ENCODE data around the gene SMIM28. TPM values are rescaled to one million over a fixed set of nuclear protein-coding genes. Genes with fewer than 3 reads are reported as not detected.

Gene SMIM28
- not detected for total RNA-seq
- 0 reads per million in 2 donors for total RNA-seq

- DNase-seq (no peak), ATAC-seq (no peak)
- Mint-ChIP-seq H3K27ac (no peak within 1 kb of the TSS), H3K36me3 (ENCODE audit: low read depth) (peaks cover 5% of the 10 kb centered on the region), H3K4me1 (no peaks in the 10 kb centered on the region), H3K4me3 (no peak within 1 kb of the TSS), H3K27me3 (peaks cover 5% of the 10 kb centered on the region)
- no peaks in the 10 kb centered on the region for H3K9me3 ChIP-seq (ENCODE audit: control insufficient read depth, low read length, poor library complexity, severe bottlenecking)
These were observed at the start of gene SMIM28 for GRCh38 chr6:138377844-138378243. Gene SMIM28, plus strand, starts transcription at chr6:138377905. Its CDS starts 168 bp downstream, at chr6:138378073.

- Mint-ChIP-seq H3K27me3 (peaks cover 14% of the 10 kb centered on the region), H3K4me1 (no peaks in the 10 kb centered on the region), H3K36me3 (ENCODE audit: low read depth) (no peaks in the 10 kb centered on the region), H3K27ac (no peak overlapping the region), H3K4me3 (no peak overlapping the region)
- ATAC-seq (no peak), DNase-seq (no peak)
- H3K9me3 ChIP-seq (ENCODE audit: control insufficient read depth, low read length, poor library complexity, severe bottlenecking), result no peaks in the 10 kb centered on the region
These were observed 49.5 kb upstream of the SMIM28 start for GRCh38 chr6:138328210-138328609.

GRCh38 chr6:138330763-138331162, 46.9 kb upstream of the SMIM28 start:
- no peak overlapping the region for H3K27ac Mint-ChIP-seq
- DNase-seq, result no peak
- no peaks in the 10 kb centered on the region for H3K36me3 Mint-ChIP-seq (ENCODE audit: low read depth)
- ATAC-seq, result no peak
- no peak overlapping the region for H3K4me3 Mint-ChIP-seq
- H3K27me3 Mint-ChIP-seq, result peaks cover 36% of the 10 kb centered on the region
- H3K4me1 Mint-ChIP-seq, result no peaks in the 10 kb centered on the region
- H3K9me3 ChIP-seq (ENCODE audit: control insufficient read depth, low read length, poor library complexity, severe bottlenecking), result no peaks in the 10 kb centered on the region

GRCh38 chr6:138331444-138331843, 46.3 kb upstream of the SMIM28 start:
- Mint-ChIP-seq H3K27ac (no peak overlapping the region), H3K4me1 (no peaks in the 10 kb centered on the region), H3K27me3 (peaks cover 38% of the 10 kb centered on the region)

GRCh38 chr6:138331984-138332383, 45.7 kb upstream of the SMIM28 start:
- H3K27me3 Mint-ChIP-seq, result peaks cover 39% of the 10 kb centered on the region
- no peak for ATAC-seq
- no peak for DNase-seq
- no peak overlapping the region for H3K27ac Mint-ChIP-seq
- H3K4me1 Mint-ChIP-seq, result no peaks in the 10 kb centered on the region
- H3K9me3 ChIP-seq (ENCODE audit: control insufficient read depth, low read length, poor library complexity, severe bottlenecking), result no peaks in the 10 kb centered on the region
- H3K36me3 Mint-ChIP-seq (ENCODE audit: low read depth), result no peaks in the 10 kb centered on the region
- H3K4me3 Mint-ChIP-seq, result no peak overlapping the region

More at GRCh38 chr6:138331444-138331843, 46.3 kb upstream of the SMIM28 start:
- no peak for ATAC-seq
- Mint-ChIP-seq H3K4me3 (no peak overlapping the region), H3K36me3 (ENCODE audit: low read depth) (no peaks in the 10 kb centered on the region)
- H3K9me3 ChIP-seq (ENCODE audit: control insufficient read depth, low read length, poor library complexity, severe bottlenecking), result no peaks in the 10 kb centered on the region
- DNase-seq, result no peak

GRCh38 chr6:138334000-138334399, 43.7 kb upstream of the SMIM28 start:
- no peak overlapping the region for H3K4me3 Mint-ChIP-seq

GRCh38 chr6:138334963-138335362, 42.7 kb upstream of the SMIM28 start:
- H3K4me3 Mint-ChIP-seq, result no peak overlapping the region
- no peak for DNase-seq

More at GRCh38 chr6:138334000-138334399, 43.7 kb upstream of the SMIM28 start:
- ATAC-seq, result no peak
- Mint-ChIP-seq H3K36me3 (ENCODE audit: low read depth) (no peaks in the 10 kb centered on the region), H3K27ac (no peak overlapping the region), H3K27me3 (peaks cover 35% of the 10 kb centered on the region), H3K4me1 (no peaks in the 10 kb centered on the region)
- no peaks in the 10 kb centered on the region for H3K9me3 ChIP-seq (ENCODE audit: control insufficient read depth, low read length, poor library complexity, severe bottlenecking)
- no peak for DNase-seq

GRCh38 chr6:138336221-138336620, 41.5 kb upstream of the SMIM28 start:
- ATAC-seq (no peak), DNase-seq (no peak)
- no peaks in the 10 kb centered on the region for H3K9me3 ChIP-seq (ENCODE audit: control insufficient read depth, low read length, poor library complexity, severe bottlenecking)
- Mint-ChIP-seq H3K4me3 (no peak overlapping the region), H3K27ac (no peak overlapping the region), H3K27me3 (peaks cover 46% of the 10 kb centered on the region), H3K36me3 (ENCODE audit: low read depth) (no peaks in the 10 kb centered on the region), H3K4me1 (peaks cover 2% of the 10 kb centered on the region)

More at GRCh38 chr6:138334963-138335362, 42.7 kb upstream of the SMIM28 start:
- ATAC-seq, result no peak
- Mint-ChIP-seq H3K36me3 (ENCODE audit: low read depth) (no peaks in the 10 kb centered on the region), H3K27ac (no peak overlapping the region), H3K4me1 (peaks cover 2% of the 10 kb centered on the region), H3K27me3 (peaks cover 41% of the 10 kb centered on the region)
- H3K9me3 ChIP-seq (ENCODE audit: control insufficient read depth, low read length, poor library complexity, severe bottlenecking), result no peaks in the 10 kb centered on the region

- Mint-ChIP-seq H3K27ac (no peak overlapping the region), H3K4me3 (no peak overlapping the region), H3K27me3 (peaks cover 46% of the 10 kb centered on the region), H3K4me1 (peaks cover 2% of the 10 kb centered on the region), H3K36me3 (ENCODE audit: low read depth) (no peaks in the 10 kb centered on the region)
- no peaks in the 10 kb centered on the region for H3K9me3 ChIP-seq (ENCODE audit: control insufficient read depth, low read length, poor library complexity, severe bottlenecking)
- no peak for ATAC-seq
- DNase-seq, result no peak
These were observed 40.6 kb upstream of the SMIM28 start for GRCh38 chr6:138337076-138337475.

GRCh38 chr6:138339024-138339423, 38.7 kb upstream of the SMIM28 start:
- ATAC-seq (no peak), DNase-seq (no peak)
- peaks cover 2% of the 10 kb centered on the region for H3K36me3 Mint-ChIP-seq (ENCODE audit: low read depth)
- no peak overlapping the region for H3K27ac Mint-ChIP-seq
- H3K27me3 Mint-ChIP-seq, result peaks cover 45% of the 10 kb centered on the region
- H3K9me3 ChIP-seq (ENCODE audit: control insufficient read depth, low read length, poor library complexity, severe bottlenecking), result no peaks in the 10 kb centered on the region
- H3K4me3 Mint-ChIP-seq, result no peak overlapping the region
- H3K4me1 Mint-ChIP-seq, result peaks cover 2% of the 10 kb centered on the region

GRCh38 chr6:138341176-138341575, 36.5 kb upstream of the SMIM28 start:
- DNase-seq, result no peak
- Mint-ChIP-seq H3K4me1 (peaks cover 2% of the 10 kb centered on the region), H3K4me3 (no peak overlapping the region), H3K36me3 (ENCODE audit: low read depth) (peaks cover 2% of the 10 kb centered on the region), H3K27ac (no peak overlapping the region), H3K27me3 (peaks cover 28% of the 10 kb centered on the region)
- ATAC-seq, result no peak
- H3K9me3 ChIP-seq (ENCODE audit: control insufficient read depth, low read length, poor library complexity, severe bottlenecking), result no peaks in the 10 kb centered on the region

GRCh38 chr6:138343112-138343511, 34.6 kb upstream of the SMIM28 start:
- H3K9me3 ChIP-seq (ENCODE audit: control insufficient read depth, low read length, poor library complexity, severe bottlenecking), result no peaks in the 10 kb centered on the region
- peaks cover 2% of the 10 kb centered on the region for H3K36me3 Mint-ChIP-seq (ENCODE audit: low read depth)
- ATAC-seq, result no peak
- H3K4me3 Mint-ChIP-seq, result no peak overlapping the region
- no peak for DNase-seq
- peaks cover 29% of the 10 kb centered on the region for H3K27me3 Mint-ChIP-seq
- peaks cover 5% of the 10 kb centered on the region for H3K4me1 Mint-ChIP-seq
- no peak overlapping the region for H3K27ac Mint-ChIP-seq

GRCh38 chr6:138345565-138346285, 32.0 kb upstream of the SMIM28 start:
- H3K9me3 ChIP-seq (ENCODE audit: control insufficient read depth, low read length, poor library complexity, severe bottlenecking), result no peaks in the 10 kb centered on the region
- no peak overlapping the region for H3K27ac Mint-ChIP-seq
- DNase-seq, result no peak
- no peak overlapping the region for H3K4me3 Mint-ChIP-seq
- peaks cover 2% of the 10 kb centered on the region for H3K36me3 Mint-ChIP-seq (ENCODE audit: low read depth)
- peaks cover 18% of the 10 kb centered on the region for H3K27me3 Mint-ChIP-seq
- peaks cover 3% of the 10 kb centered on the region for H3K4me1 Mint-ChIP-seq
- no peak for ATAC-seq

Data from T-helper 17 cell (primary cell).